Activated CD4-positive, alpha-beta T cell treated with anti-CD3 and anti-CD28 coated beads, Interleukin-10, Interleukin-2, amounts not matched to agents 100 ng/mL and 50 ng/mL, durations not matched to agents 16 hours and 8 hours (primary cell): Measurements from ENCODE around the gene SWSAP1.
"Not testable (repeated sequence)": the region's sequence is repeated elsewhere in the genome, so short reads cannot be mapped to it uniquely, and the experiment has no call there.

Experiments
- DNase-seq: peaks from one replicate; pipeline ENCODE4 v3.0.0-alpha.2; 2020

The SWSAP1 gene, protein sequence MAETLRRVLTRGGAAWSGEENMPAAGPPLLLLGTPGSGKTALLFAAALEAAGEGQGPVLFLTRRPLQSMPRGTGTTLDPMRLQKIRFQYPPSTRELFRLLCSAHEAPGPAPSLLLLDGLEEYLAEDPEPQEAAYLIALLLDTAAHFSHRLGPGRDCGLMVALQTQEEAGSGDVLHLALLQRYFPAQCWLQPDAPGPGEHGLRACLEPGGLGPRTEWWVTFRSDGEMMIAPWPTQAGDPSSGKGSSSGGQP

DNA sequence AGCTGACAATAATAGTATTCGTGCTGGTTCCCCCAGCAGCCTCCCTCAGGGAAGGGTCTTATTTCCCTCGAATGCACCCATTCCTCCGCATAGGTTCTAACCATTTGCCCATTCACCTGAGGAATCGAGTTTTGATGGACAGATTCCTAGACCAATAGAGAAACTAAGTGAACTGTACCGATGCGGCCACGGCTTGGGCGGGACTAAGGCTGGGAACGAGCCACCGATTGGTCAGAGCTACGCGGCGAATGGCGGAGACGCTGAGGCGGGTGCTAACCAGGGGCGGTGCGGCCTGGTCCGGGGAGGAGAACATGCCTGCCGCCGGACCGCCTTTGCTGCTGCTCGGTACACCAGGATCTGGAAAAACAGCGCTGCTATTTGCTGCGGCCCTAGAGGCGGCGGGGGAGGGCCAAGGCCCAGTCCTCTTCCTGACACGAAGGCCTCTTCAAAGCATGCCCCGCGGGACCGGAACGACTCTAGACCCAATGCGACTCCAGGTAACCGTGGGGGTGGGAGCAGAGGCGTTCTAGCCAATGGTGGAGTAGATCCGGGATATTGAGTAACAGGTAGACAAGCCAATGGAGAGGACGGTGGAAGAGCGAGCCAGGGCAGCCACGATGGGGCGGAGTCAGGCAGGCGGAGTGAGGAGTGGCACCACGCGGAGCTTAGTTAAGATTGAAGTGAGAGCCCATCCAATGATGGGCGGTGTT lies at the start of gene SWSAP1:
Gene SWSAP1 (plus strand): TSS at position 234 of the 710 bp plus-strand sequence. CDS start 15 bp downstream, at position 249.
- DNase-seq = peak; percentile 99

DNA sequence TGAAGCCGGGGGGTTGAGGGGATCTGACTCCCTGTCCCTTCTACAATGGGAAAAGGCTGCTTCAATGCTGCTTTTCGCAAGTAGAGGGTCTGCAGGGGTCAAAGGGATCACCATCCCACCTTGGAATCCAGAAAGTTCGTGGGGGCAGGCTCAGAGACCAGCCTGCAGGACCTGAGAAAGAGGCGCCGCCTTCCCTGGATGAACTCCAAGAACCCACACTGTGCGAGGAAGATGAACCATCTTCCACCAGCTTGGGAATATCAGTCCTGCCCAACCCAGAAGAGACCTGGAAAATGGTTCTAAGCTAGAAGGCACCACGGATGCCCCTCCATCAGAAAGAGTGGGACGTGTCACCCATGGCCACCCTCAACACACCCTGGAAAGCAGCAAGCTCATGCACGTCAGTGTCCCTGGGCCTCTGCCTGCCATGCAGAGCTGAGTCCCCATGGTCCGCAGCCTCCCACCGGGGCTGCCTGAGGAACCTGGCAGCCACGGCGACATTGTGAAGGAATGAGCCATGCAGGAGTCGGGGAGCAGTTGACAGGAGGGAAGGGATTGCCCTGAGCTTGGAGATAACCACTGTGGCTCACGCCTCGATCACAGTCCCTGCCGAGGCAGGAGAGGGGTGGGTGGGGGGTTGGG lies 49.6 kb upstream of the SWSAP1 start:
- DNase-seq = no peak

DNA sequence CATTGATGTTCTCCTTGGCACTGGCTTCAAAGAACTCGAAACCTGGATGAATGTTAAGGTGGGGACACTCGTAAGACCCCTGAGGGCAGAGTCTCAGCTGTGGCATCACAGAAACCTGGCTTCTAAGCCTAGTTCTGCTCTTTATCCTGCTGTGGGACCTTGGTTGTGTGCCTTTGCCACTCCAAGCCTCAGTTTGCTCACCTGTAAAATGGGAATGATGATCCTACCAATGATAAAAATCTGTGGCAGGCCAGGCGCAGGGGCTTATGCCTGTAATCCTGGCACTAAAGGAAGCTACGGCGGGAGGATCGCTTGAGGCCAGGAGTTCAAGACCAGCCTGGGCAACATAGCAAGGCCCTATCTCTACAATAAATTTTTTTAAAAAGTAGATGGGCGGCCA lies 48.9 kb upstream of the SWSAP1 start:
- no peak for DNase-seq

DNA sequence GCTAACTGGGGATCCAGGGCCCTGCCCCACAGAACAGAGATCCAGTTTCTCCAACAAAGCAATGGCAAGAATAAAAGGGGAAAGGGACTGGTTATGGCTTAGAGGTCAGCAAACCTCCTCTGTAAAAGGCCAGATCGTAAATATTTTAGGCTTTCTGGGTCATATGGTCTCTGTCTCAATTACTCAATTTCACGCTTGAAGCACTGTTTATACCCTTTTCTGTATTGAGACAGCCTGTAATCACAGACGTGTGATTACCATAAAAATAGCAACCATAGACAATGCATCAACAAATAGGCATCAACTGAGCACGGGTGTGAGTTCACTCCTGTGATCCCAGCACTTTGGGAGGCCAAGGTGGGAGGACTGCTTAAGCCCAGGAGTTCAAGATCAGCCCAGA lies 44.3 kb upstream of the SWSAP1 start:
- no peak for DNase-seq

DNA sequence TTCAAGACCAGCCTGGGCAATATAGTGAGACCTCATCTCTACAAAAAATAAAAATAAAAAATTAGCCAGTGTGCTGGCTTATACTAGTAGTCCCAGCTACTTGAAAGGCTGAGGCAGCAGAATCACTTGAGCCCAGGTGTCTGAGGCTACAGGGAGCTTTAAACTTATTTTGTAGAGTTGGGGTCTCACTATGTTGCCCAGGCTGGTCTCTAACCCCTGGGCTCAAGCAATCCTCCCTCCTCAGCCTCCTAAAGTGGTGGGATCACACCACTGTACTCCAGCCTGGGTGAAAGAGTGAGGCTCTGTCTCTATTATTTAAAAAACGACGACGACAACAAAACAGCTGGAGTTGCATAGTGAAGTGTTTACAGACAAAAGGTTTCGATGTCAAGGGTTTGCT lies 43.0 kb upstream of the SWSAP1 start:
- DNase-seq = no peak

DNA sequence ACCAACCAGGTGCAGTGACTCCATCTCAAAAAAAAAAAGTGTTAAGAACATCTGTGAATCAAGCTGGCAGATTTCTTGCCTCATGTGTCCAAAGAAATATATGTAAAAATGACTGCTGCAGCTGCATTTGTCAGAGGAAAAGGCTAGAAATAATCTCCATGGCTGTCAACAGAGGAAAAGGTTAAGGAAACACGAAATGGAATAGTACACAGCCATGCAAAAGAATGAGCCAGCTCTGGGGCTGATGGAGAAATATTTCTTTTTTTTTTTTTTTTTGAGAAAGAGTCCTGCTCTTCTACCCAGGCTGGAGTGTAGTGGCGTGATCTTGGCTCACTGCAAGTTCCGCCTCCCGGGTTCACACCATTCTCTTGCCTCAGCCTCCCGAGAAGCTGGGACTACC lies 41.6 kb upstream of the SWSAP1 start:
- no peak for DNase-seq

DNA sequence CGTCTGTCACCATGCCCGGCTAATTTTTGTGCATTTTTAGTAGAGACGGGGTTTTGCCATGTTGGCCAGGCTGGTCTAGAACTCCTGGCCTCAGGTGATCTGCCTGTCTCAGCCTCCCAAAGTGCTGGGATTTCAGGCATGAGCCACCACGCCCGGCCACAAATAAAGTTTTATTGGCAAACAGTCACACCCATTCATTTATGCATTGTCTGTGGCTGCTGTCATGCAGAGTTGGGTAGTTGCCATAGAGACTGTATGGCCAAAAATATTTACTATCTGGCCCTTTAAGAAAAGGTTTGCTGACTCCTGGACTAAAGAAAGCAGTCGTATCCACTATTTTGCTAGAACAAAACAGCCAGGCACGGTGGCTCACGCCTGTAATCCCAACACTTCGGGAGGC lies 40.6 kb upstream of the SWSAP1 start:
- not testable (repeated sequence) for DNase-seq

DNA sequence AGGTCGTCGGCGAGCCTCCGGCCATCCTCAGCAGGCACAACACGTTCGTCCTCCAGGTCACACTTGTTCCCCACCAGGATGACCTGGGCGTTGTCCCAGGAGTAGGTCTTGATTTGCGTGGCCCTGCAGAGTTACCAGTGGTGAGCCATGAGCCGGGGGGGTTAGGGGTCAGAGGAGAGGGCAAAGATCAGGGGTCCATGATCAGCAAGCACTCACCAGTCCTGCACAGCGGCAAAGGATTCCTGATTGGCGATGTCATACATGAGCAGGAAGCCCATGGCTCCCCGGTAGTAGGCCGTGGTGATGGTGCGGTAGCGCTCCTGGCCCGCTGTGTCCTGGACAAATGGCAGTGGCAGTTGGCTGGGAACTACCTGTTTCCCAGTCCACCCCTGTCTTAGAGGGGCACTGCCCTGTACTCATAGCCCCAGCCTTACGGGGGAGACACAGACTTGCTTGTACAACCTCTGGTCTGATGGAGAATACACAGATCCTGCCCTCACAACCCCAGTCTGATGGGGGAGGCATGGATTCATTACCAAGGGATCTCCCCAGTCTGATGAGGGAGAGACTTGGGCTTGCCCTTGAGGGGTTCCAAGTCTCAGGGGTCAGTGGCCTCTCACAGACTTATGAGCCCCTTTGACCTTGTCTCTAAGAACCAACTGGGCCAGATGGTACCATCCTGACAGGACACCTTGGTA lies 38.9 kb upstream of the SWSAP1 start:
- DNase-seq = no peak

DNA sequence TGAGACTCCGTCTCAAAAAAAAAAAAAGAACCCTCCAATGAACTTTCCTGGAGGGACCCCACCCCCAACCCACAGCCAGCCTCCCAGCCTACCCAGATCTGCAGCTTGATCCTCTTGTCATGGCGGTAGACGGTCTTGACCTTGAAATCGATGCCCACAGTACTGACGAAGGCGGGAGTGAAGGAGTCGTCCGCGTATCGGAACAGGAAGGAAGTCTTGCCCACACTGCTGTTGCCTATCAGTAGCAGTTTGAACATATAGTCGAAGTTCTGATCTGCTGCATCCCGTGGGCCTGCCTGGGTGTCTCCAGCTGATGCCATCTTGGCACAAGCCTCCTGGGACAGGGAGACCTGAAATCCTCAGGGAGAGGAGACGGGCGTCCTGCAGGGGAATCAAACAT lies 37.4 kb upstream of the SWSAP1 start:
- DNase-seq = peak; percentile 38

DNA sequence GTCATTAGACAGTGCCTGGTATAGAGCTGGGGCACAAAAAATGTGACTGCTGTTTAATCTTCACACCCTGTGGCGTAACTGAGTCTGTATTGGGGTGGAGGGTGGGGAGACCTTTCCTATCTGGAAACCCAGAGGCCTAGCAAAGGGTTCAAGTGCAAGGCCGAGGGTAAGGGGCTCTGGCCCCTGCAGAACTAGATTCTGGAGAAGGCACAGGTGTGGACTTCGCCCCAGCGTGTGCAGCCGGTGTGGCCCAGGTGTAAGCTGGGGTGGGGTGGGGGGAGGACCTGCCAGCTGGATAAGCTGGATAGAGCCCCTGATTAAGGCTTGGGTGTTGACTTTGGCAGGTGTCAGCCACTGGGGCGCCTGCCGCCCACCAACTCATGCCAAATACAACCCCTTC lies 36.3 kb upstream of the SWSAP1 start:
- no peak for DNase-seq

DNA sequence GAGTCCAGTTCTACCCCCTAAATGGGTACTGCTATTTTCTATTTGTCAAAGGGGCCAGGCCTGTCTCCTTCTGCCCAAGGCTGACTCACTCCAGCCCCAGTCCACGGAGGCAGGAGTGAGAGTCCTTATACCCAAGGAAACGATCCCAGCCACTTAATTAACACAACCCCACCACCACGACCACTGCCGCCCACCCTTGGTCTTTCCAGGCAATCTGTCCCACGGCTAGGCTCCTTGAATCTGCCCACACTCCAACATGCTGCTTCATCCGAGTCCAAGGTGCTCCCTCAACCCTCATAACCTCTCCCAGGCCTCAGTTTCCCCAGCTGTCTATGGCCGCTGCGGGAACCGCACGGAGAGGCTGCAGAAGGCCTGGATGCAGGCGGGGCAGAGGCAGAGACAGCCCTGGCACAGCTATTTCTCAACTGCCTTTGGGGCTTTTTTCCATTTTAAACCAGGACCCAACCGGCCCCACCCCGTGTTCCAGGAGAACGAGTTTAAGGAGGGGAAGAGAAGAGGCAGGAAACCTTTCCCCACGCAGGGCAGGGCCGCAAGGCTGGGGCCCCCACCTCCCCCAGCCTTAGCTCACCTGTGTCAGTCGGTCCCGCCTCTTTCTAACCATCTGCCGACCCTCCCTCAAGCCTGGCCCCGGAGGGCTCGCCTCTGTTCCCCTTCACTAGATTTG lies 35.8 kb upstream of the SWSAP1 start:
- no peak for DNase-seq

DNA sequence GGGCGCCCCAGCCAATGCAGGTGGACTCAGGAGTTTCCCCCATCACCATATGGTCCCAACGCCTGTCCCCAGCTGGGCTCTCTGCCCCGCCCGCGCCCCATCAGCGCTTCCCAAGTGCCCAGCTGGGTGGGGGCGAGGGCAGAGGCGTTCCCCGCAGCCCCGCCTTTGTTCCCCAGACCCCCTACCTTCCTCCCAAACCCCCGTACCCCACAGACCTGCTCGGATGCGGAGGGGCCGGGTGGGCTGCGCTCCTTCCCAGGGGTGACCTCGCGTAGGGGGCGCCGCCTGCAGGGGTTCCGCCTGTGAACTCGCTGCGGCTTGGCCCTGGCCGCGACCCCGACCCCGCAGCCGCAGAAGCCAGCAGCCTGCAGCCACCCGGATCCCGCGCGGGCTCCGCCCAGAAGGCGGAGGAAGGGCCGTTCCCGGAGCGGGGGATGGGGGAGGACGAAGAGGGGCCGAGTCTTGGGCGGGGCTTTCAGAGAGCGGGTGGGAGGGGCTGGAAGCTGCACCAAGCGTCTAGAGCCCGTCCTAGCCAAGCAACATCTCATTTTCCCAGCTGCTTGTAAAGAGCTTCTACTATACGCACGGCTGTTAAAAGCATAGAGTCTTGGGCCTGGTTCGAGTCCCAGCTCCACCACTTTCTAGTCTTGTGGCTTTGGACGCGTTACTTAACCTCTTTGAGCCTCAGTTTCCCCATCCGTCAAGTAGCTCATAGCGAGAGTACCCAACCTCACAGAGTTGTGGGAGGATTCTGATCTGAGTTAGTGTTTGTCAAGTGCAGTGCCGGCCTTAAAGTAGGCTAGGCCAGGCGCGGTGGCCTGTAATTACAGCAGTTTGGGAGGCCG lies 35.0 kb upstream of the SWSAP1 start, which contains the start of gene RAB3D:
Gene RAB3D (minus strand): TSS at position 404 of the 845 bp plus-strand sequence. CDS start 2,258 bp downstream, outside the sequence.
- DNase-seq = peak; percentile 89

DNA sequence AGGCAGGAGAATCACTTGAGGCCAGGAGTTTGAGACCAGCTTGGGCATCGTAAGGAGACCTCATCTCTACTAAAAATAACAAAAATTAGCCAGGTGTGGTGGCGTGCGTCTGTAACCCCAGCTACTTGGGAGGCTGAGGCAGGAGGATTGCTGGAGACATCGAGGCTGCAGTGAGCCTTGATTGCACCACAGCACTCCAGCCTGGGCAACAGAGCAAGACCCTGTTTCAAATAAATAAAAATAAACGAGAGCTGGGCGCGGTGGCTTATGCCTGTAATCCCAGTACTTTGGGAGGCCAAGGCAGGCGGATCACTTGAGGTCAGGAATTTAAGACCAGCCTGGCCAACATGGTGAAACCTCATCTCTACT lies 34.4 kb upstream of the SWSAP1 start:
- not testable (repeated sequence) for DNase-seq

DNA sequence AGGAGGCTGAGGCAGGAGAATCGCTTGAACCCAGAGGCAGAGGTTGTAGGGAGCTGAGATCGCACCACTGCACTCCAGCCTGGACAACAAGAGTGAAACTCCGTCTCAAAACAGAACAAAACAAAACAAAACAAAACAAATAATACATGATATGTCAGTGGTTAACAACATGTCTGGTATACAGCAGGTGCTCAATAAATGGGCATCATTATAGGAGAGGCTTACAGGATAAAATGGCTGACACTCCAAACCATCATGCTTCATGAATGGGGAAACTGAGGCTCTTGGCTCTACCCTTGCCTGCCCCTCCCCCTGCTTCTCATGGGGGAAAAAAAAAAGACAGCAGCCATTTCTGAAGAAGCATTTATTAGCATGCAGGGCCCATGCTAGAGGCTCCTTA lies 32.0 kb upstream of the SWSAP1 start:
- DNase-seq = no peak

DNA sequence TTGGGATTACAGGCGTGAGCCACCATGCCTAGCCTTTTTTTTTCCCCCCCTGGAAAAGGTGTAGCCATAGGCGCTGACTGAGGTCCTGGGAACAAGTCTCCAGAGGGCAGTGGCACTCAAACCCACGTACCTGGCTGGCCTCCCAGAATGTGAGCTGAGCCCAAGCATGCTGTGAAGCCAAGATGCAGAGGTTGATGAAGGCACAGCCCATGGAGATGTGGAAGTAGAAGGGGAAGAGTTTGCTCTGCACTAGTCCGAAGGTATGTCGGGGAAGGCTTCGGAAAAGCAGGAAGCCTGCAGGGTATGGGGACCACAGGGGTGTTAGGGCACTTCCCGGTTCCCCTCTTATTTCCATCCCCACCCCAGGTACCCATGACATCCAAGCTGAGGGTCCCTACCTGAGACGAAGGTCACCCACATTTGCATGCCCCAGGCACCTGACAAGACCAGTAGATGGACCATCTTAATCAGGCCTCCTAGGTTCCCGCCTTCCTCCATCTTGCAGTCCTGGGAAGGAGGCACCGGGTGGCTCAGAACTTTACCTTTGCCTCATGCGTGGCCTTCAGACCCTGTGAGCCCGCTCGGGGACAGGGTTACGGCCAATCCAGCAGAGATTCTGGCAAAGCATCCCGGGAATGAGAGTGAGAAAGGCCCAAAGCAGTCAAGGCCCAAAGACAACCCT lies 29.2 kb upstream of the SWSAP1 start:
- no peak for DNase-seq

DNA sequence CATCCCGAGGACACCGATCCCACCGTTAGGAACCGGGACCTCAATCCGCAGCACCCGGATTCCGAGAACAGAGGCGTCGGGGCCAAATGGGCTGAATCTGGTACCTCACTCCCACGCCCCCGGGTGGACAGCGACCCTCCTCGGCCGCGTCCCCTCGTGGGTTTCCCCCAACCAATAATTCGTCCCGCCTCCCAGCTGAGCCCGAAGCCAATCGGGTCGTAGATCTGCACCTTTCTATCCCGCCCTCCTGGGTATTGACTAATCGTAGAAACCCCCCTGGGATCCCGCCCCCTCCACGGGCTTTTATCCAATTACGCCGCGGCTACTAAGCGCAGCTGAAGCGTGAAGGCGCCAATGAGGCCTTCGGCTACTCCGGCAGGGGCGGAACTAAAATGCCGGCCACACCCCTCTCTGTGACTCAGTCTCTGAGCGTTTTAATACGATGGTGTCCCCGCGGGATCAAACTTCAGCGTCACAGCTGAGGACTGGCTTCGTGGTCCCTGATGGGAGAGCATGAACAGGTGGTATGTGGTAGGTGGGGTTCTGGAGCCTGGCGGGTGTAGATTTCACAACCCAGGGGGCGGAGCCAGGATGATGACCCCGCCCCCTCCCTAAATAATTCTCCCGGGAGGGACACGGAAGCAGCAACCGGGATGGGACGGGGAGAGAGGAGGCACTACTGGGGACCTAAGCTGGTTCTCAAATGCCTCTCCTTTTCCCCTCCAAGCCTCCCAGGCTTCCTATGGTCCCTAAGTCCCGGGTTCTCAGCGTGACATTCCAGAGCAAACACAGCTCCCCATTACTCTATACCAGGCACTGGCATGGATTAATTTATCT lies 28.1 kb upstream of the SWSAP1 start, which contains the start of the genes CCDC159 and TMEM205:
Gene CCDC159 (plus strand): TSS at position 416 of the 837 bp plus-strand sequence. CDS start 88 bp downstream, at position 504.
Gene TMEM205 (minus strand): TSS at position 165 of the 837 bp plus-strand sequence. CDS start 649 bp downstream, outside the sequence.
- peak; percentile 99 for DNase-seq

DNA sequence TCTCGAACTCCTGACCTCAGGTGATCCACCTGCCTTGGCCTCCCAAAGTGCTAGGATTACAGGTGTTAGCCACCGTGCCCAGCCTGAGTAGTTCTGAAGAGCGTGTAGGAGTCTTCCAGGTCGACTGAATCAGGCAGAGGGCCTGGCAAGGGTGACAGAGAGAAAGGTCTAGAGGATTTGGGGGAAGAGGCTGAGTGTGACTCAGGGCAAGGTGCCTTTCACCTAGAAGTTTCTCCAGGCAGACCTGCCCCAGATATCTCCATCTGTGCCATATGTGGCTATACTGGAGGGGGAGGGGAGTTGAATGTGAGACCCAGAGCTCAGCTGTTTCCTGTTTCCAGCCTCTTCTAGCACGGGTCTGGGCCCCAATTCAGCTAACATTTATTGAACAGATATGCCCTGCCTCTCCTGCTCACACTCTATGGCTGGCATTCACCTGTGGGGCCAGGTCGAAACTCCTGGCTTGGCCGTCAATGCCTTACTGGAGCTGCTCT lies 26.9 kb upstream of the SWSAP1 start:
- no peak for DNase-seq

DNA sequence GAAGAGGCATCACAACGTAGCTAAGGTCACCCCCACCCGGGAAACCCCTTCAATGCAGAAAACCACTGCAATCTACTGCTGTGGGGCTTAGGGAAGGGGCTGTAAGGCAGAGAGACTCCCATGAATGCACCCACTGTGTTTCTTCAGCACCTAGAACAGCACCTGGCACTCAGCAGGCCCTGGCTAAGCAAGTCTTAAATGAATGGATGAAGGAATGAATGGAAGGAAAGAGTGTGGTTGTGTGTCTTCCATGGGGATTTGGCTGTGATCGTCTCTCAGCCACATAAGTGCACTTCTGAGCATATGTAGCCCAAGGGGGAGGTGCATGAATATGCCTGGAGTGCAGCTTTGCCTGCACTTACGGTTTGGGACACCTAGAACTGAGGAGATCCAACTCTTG lies 25.3 kb upstream of the SWSAP1 start:
- no peak for DNase-seq

DNA sequence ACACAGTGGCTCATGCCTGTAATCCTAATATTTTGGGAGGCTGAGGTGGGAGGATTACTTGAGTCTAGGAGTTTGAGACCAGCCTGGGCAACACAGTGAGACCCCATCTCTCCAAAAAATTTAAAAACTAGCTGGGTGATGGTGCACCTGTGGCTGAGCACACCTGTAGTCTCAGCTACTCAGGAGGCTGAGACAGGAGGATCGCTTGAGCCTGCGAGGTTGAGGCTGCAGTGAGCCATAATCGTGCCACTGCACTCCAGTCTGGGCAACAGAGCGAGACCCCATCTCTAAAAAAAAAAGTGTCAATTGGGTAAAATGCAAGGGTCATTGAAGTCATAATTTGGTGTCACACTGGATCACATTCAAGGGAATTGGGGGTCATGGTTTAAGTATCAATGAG lies 20.4 kb upstream of the SWSAP1 start:
- DNase-seq = not testable (repeated sequence)
